Loucy (cell line): Measurements from ENCODE around the gene NAV1.

Source experiments
- CTCF ChIP-seq: fragments of 200-600 bp; sonication (generic); conservative IDR thresholded peaks from 2 replicates; pipeline ENCODE4 v1.5.1; 2014; ENCODE audit warnings: mild to moderate bottlenecking, antibody characterized with exemption, low read length
- EZH2phosphoT487 ChIP-seq: fragments of 200-600 bp; IDR thresholded peaks from 2 replicates; pipeline ENCODE4 v1.6.1; 2018; ENCODE audit warnings: antibody characterized with exemption, mild to moderate bottlenecking, moderate library complexity, borderline replicate concordance

DNA sequence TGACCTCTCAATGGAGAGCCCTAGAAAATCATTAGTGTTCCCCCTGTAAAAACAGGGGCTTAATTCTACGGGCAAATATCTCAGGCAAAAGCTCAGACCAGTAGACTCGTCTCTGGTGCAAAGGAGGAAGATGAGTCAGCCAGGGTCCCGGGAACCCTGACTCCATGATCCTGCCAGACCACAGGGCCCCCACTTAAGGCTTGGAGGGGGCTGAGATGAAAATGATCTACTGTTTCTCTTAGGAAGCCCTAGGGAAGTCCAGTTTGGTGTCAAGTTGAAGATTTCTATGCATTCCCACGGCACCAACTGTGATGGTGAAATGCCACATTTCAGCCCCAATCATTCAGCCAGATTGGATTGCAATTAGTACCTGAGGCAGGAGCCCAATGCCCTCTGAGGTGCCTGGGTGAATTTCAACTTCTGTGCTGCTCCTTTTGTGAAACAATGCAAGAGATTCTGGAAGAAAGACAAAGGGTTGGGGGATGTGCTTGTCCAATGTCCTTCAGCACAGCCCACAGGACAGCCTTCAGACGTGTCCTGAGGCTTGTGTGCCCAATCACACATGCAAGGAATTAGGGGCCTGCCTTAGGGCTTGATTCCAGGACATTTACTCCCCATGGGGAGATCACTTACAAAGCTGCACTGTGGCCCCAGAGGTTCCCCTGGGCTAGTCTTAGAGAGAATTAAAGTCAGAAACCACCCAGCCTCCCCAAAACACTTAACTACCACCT, 18.1 kb downstream of the NAV1 start:
- TF ChIP-seq CTCF (no peak), EZH2phosphoT487 (no peak)
